ENCODE data around the gene COX8A. TPM values are rescaled to one million over a fixed set of nuclear protein-coding genes. Genes with fewer than 3 reads are reported as not detected.

COX8A gene
- polyA plus RNA-seq, 2 donors, result 737 to 1,011 TPM

- Histone ChIP-seq H3K27ac (ENCODE audit: low read depth in 2 of 2, low read length in 1 of 2) (peak overlapping the region in 1 of 2 donors; percentile 98), H3K4me1 (ENCODE audit: control insufficient read depth in 2 of 2, insufficient read depth in 2 of 2, low read length in 1 of 2) (peaks cover 2 to 9% of the 10 kb centered on the region in 2 donors), H3K4me3 (ENCODE audit: low read depth in 1 of 2, low read length in 2 of 2) (peak overlapping the region; percentile 81 to 92), H3K9me3 (ENCODE audit: control insufficient read depth in 2 of 2, insufficient read depth in 1 of 2, low read depth in 1 of 2, low read length in 1 of 2) (no peaks in the 10 kb centered on the region), H3K27me3 (ENCODE audit: control insufficient read depth in 1 of 2, insufficient read depth in 2 of 2, low read length in 2 of 2) (no peaks in the 10 kb centered on the region), H3K36me3 (ENCODE audit: control insufficient read depth in 2 of 2, insufficient read depth in 2 of 2, low read length in 1 of 2) (peaks cover 7 to 11% of the 10 kb centered on the region in 2 donors)
- WGBS, 2 donors, result 28 to 32% methylated on average over 25 of the region's 25 CpGs
These were observed 12.6 kb downstream of the COX8A start for GRCh38 chr11:63986932-63987513.

GRCh38 chr11:63991558-63991957 is 17.1 kb downstream of the COX8A start:
- H3K27ac ChIP-seq (ENCODE audit: low read depth in 2 of 2, low read length in 1 of 2), result no peak overlapping the region
- H3K4me3 ChIP-seq (ENCODE audit: low read depth in 1 of 2, low read length in 2 of 2), result no peak overlapping the region
- peaks cover 15 to 25% of the 10 kb centered on the region in 2 donors for H3K36me3 ChIP-seq (ENCODE audit: control insufficient read depth in 2 of 2, insufficient read depth in 2 of 2, low read length in 1 of 2)
- WGBS, 2 donors, result 83 to 85% methylated on average over 10 of the region's 10 CpGs
- H3K9me3 ChIP-seq (ENCODE audit: control insufficient read depth in 2 of 2, insufficient read depth in 1 of 2, low read depth in 1 of 2, low read length in 1 of 2), result no peaks in the 10 kb centered on the region
- H3K27me3 ChIP-seq (ENCODE audit: control insufficient read depth in 1 of 2, insufficient read depth in 2 of 2, low read length in 2 of 2), result no peaks in the 10 kb centered on the region
- H3K4me1 ChIP-seq (ENCODE audit: control insufficient read depth in 2 of 2, insufficient read depth in 2 of 2, low read length in 1 of 2), result peaks cover 2 to 5% of the 10 kb centered on the region in 2 donors

GRCh38 chr11:63993100-63993499 is 18.7 kb downstream of the COX8A start:
- 87 to 91% methylated on average over 5 of the region's 5 CpGs for WGBS, 2 donors
- H3K36me3 ChIP-seq (ENCODE audit: control insufficient read depth in 2 of 2, insufficient read depth in 2 of 2, low read length in 1 of 2), result peaks cover 15 to 40% of the 10 kb centered on the region in 2 donors

GRCh38 chr11:63993993-63994392 is 19.6 kb downstream of the COX8A start:
- no peak overlapping the region for H3K4me3 ChIP-seq (ENCODE audit: low read depth in 1 of 2, low read length in 2 of 2)
- no peak overlapping the region for H3K27ac ChIP-seq (ENCODE audit: low read depth in 2 of 2, low read length in 1 of 2)
- H3K36me3 ChIP-seq (ENCODE audit: control insufficient read depth in 2 of 2, insufficient read depth in 2 of 2, low read length in 1 of 2), result peaks cover 15 to 35% of the 10 kb centered on the region in 2 donors
- 67 to 72% methylated on average over 6 of the region's 6 CpGs for WGBS, 2 donors
- H3K9me3 ChIP-seq (ENCODE audit: control insufficient read depth in 2 of 2, insufficient read depth in 1 of 2, low read depth in 1 of 2, low read length in 1 of 2), result no peaks in the 10 kb centered on the region
- no peaks in the 10 kb centered on the region for H3K27me3 ChIP-seq (ENCODE audit: control insufficient read depth in 1 of 2, insufficient read depth in 2 of 2, low read length in 2 of 2)
- H3K4me1 ChIP-seq (ENCODE audit: control insufficient read depth in 2 of 2, insufficient read depth in 2 of 2, low read length in 1 of 2), result peaks cover 0 to 12% of the 10 kb centered on the region in 2 donors

More at GRCh38 chr11:63993100-63993499, 18.7 kb downstream of the COX8A start:
- Histone ChIP-seq H3K4me3 (ENCODE audit: low read depth in 1 of 2, low read length in 2 of 2) (no peak overlapping the region), H3K9me3 (ENCODE audit: control insufficient read depth in 2 of 2, insufficient read depth in 1 of 2, low read depth in 1 of 2, low read length in 1 of 2) (no peaks in the 10 kb centered on the region), H3K27ac (ENCODE audit: low read depth in 2 of 2, low read length in 1 of 2) (no peak overlapping the region), H3K27me3 (ENCODE audit: control insufficient read depth in 1 of 2, insufficient read depth in 2 of 2, low read length in 2 of 2) (no peaks in the 10 kb centered on the region), H3K4me1 (ENCODE audit: control insufficient read depth in 2 of 2, insufficient read depth in 2 of 2, low read length in 1 of 2) (peaks cover 0 to 7% of the 10 kb centered on the region in 2 donors)

- Histone ChIP-seq H3K4me1 (ENCODE audit: control insufficient read depth in 2 of 2, insufficient read depth in 2 of 2, low read length in 1 of 2) (peaks cover 5 to 26% of the 10 kb centered on the region in 2 donors), H3K36me3 (ENCODE audit: control insufficient read depth in 2 of 2, insufficient read depth in 2 of 2, low read length in 1 of 2) (peaks cover 8 to 31% of the 10 kb centered on the region in 2 donors), H3K4me3 (ENCODE audit: low read depth in 1 of 2, low read length in 2 of 2) (no peak overlapping the region), H3K27me3 (ENCODE audit: control insufficient read depth in 1 of 2, insufficient read depth in 2 of 2, low read length in 2 of 2) (no peaks in the 10 kb centered on the region), H3K9me3 (ENCODE audit: control insufficient read depth in 2 of 2, insufficient read depth in 1 of 2, low read depth in 1 of 2, low read length in 1 of 2) (no peaks in the 10 kb centered on the region), H3K27ac (ENCODE audit: low read depth in 2 of 2, low read length in 1 of 2) (no peak overlapping the region)
- WGBS, 2 donors, result 88% methylated on average over 18 of the region's 18 CpGs
These were observed 22.1 kb downstream of the COX8A start for GRCh38 chr11:63996512-63996911.

GRCh38 chr11:63997104-63997700 is 22.8 kb downstream of the COX8A start:
- Histone ChIP-seq H3K27ac (ENCODE audit: low read depth in 2 of 2, low read length in 1 of 2) (no peak overlapping the region), H3K4me1 (ENCODE audit: control insufficient read depth in 2 of 2, insufficient read depth in 2 of 2, low read length in 1 of 2) (peaks cover 5 to 26% of the 10 kb centered on the region in 2 donors), H3K9me3 (ENCODE audit: control insufficient read depth in 2 of 2, insufficient read depth in 1 of 2, low read depth in 1 of 2, low read length in 1 of 2) (no peaks in the 10 kb centered on the region), H3K27me3 (ENCODE audit: control insufficient read depth in 1 of 2, insufficient read depth in 2 of 2, low read length in 2 of 2) (no peaks in the 10 kb centered on the region), H3K36me3 (ENCODE audit: control insufficient read depth in 2 of 2, insufficient read depth in 2 of 2, low read length in 1 of 2) (peaks cover 8 to 31% of the 10 kb centered on the region in 2 donors), H3K4me3 (ENCODE audit: low read depth in 1 of 2, low read length in 2 of 2) (no peak overlapping the region)
- 91 to 93% methylated on average over 26 to 27 of the region's 27 CpGs for WGBS, 2 donors

GRCh38 chr11:63997801-63998337 is 23.4 kb downstream of the COX8A start:
- 65 to 71% methylated on average over 10 to 11 of the region's 11 CpGs for WGBS, 2 donors
- H3K9me3 ChIP-seq (ENCODE audit: control insufficient read depth in 2 of 2, insufficient read depth in 1 of 2, low read depth in 1 of 2, low read length in 1 of 2), result no peaks in the 10 kb centered on the region
- H3K4me3 ChIP-seq (ENCODE audit: low read depth in 1 of 2, low read length in 2 of 2), result no peak overlapping the region
- peaks cover 8 to 31% of the 10 kb centered on the region in 2 donors for H3K36me3 ChIP-seq (ENCODE audit: control insufficient read depth in 2 of 2, insufficient read depth in 2 of 2, low read length in 1 of 2)
- peaks cover 5 to 26% of the 10 kb centered on the region in 2 donors for H3K4me1 ChIP-seq (ENCODE audit: control insufficient read depth in 2 of 2, insufficient read depth in 2 of 2, low read length in 1 of 2)
- H3K27me3 ChIP-seq (ENCODE audit: control insufficient read depth in 1 of 2, insufficient read depth in 2 of 2, low read length in 2 of 2), result no peaks in the 10 kb centered on the region
- no peak overlapping the region for H3K27ac ChIP-seq (ENCODE audit: low read depth in 2 of 2, low read length in 1 of 2)

GRCh38 chr11:63998558-63999348 is 24.3 kb downstream of the COX8A start:
- Histone ChIP-seq H3K36me3 (ENCODE audit: control insufficient read depth in 2 of 2, insufficient read depth in 2 of 2, low read length in 1 of 2) (peaks cover 8 to 29% of the 10 kb centered on the region in 2 donors), H3K27me3 (ENCODE audit: control insufficient read depth in 1 of 2, insufficient read depth in 2 of 2, low read length in 2 of 2) (no peaks in the 10 kb centered on the region), H3K27ac (ENCODE audit: low read depth in 2 of 2, low read length in 1 of 2) (peak overlapping the region; percentile 67 to 78), H3K4me1 (ENCODE audit: control insufficient read depth in 2 of 2, insufficient read depth in 2 of 2, low read length in 1 of 2) (peaks cover 5 to 26% of the 10 kb centered on the region in 2 donors), H3K4me3 (ENCODE audit: low read depth in 1 of 2, low read length in 2 of 2) (peak overlapping the region; percentile 2 to 27), H3K9me3 (ENCODE audit: control insufficient read depth in 2 of 2, insufficient read depth in 1 of 2, low read depth in 1 of 2, low read length in 1 of 2) (no peaks in the 10 kb centered on the region)
- 47 to 67% methylated on average over 39 to 54 of the region's 54 CpGs for WGBS, 2 donors

- Histone ChIP-seq H3K27me3 (ENCODE audit: control insufficient read depth in 1 of 2, insufficient read depth in 2 of 2, low read length in 2 of 2) (no peaks in the 10 kb centered on the region), H3K27ac (ENCODE audit: low read depth in 2 of 2, low read length in 1 of 2) (peak overlapping the region; percentile 67 to 78)
These were observed 25.1 kb downstream of the COX8A start for GRCh38 chr11:63999349-64000025.

More at GRCh38 chr11:63999349-64000025, 25.1 kb downstream of the COX8A start:
- Histone ChIP-seq H3K4me1 (ENCODE audit: control insufficient read depth in 2 of 2, insufficient read depth in 2 of 2, low read length in 1 of 2) (peaks cover 5 to 26% of the 10 kb centered on the region in 2 donors), H3K9me3 (ENCODE audit: control insufficient read depth in 2 of 2, insufficient read depth in 1 of 2, low read depth in 1 of 2, low read length in 1 of 2) (no peaks in the 10 kb centered on the region), H3K4me3 (ENCODE audit: low read depth in 1 of 2, low read length in 2 of 2) (peak overlapping the region; percentile 2 to 27), H3K36me3 (ENCODE audit: control insufficient read depth in 2 of 2, insufficient read depth in 2 of 2, low read length in 1 of 2) (peaks cover 8 to 29% of the 10 kb centered on the region in 2 donors)
- 6 to 8% methylated on average over 44 to 59 of the region's 59 CpGs for WGBS, 2 donors
